K562 (cell line): ENCODE data around the gene SNX27. TPM values are rescaled to one million over a fixed set of nuclear protein-coding genes. Genes with fewer than 3 reads are reported as not detected.

Source experiments
- ATAC-seq: fragments of 200-7000 bp; cut with Tn5 transposase; 3 replicates; pipeline ENCODE4 v1.9.1; 2020; ENCODE audit warnings: moderate library complexity
- BruUV-seq: library from RNA; stranded (reverse); fragments of 400-500 nt; replicated peaks from 2 replicates; lab custom pipeline; 2021; lab: Mats Ljungman, UMichigan
- CTCF ChIA-PET: fragments of 300-600 bp; formaldehyde crosslinking; extraction: SDS; loops from one replicate; lab custom pipeline; 2021; ENCODE audit warnings: low intra/inter-chr PET ratio; lab: Yijun Ruan, JAX
- POLR2A ChIA-PET: fragments of 300-600, 350-650 bp; sonication (Branson Sonifier 250); formaldehyde crosslinking; extraction: SDS; loops from one replicate; lab custom pipeline; 2021; ENCODE audit warnings: antibody characterized with exemption, inconsistent platforms; lab: Yijun Ruan, JAX
- DNase-seq, 4 experiments: peaks; one replicate each; pipeline versions ENCODE4 v3.0.0 to v3.0.0-alpha.2; 2011 to 2018; ENCODE audit warnings: low spot score in 3 of 4, mixed read lengths in 3 of 4; ENCODE audit errors: extremely low read depth in 1 of 4
- FAIRE-seq: peaks from 2 replicates; lab custom pipeline; 2011; peaks lifted over from hg19 to GRCh38; lab: Jason Lieb, UNC
- H2AFZ ChIP-seq: 2 replicates; pipeline ENCODE4 v1.6.0; 2011; ENCODE audit warnings: low read depth, low read length, control low read depth, inconsistent platforms
- H3K27ac ChIP-seq: fragments of 200-600 bp; 3 replicates; pipeline ENCODE4 v1.8.0; 2011; ENCODE audit warnings: low read depth, mild to moderate bottlenecking, control low read depth, inconsistent platforms, low read length, moderate library complexity, mixed read lengths; ENCODE audit errors: extremely low read depth
- H3K27me3 ChIP-seq, 2 experiments: fragments of 300-600 bp in 1 of 2; 2 replicates in 1 of 2; 3 replicates in 1 of 2; pipeline versions ENCODE4 v1.6.0 to v1.8.0; 2011; ENCODE audit warnings: inconsistent platforms in 2 of 2, low read length in 2 of 2, mild to moderate bottlenecking in 1 of 2, mixed read lengths in 1 of 2, moderate library complexity in 1 of 2; ENCODE audit not compliant: control insufficient read depth in 2 of 2, insufficient read depth in 2 of 2
- H3K36me3 ChIP-seq: fragments of 300-600 bp; 3 replicates; pipeline ENCODE4 v1.8.0; 2011; ENCODE audit warnings: mild to moderate bottlenecking, low read length, inconsistent platforms; ENCODE audit not compliant: control insufficient read depth, insufficient read depth
- H3K4me1 ChIP-seq, 2 experiments: fragments of 200-600 bp in 1 of 2; replicated peaks in 1 of 2; 2 replicates in 1 of 2; 3 replicates in 1 of 2; pipeline versions ENCODE4 v1.5.1 to v1.8.0; 2011; ENCODE audit warnings: inconsistent platforms in 2 of 2, low read length in 2 of 2, mild to moderate bottlenecking in 1 of 2, mixed read lengths in 1 of 2, moderate library complexity in 1 of 2; ENCODE audit not compliant: control insufficient read depth in 2 of 2, insufficient read depth in 2 of 2
- H3K4me2 ChIP-seq: 2 replicates; pipeline ENCODE4 v1.6.1; 2011; ENCODE audit warnings: low read length, control low read depth, inconsistent platforms, mixed read lengths; ENCODE audit not compliant: insufficient read depth
- H3K4me3 ChIP-seq: fragments of 200-600 bp; sonication (generic), shearing (Covaris generic); 2 replicates; pipeline ENCODE4 v1.5.1; 2016; ENCODE audit warnings: control low read depth, inconsistent platforms
- H3K79me2 ChIP-seq: fragments of 200-600 bp; 3 replicates; pipeline ENCODE4 v1.8.0; 2011; ENCODE audit warnings: low read length, inconsistent platforms; ENCODE audit not compliant: control insufficient read depth, insufficient read depth
- H3K9ac ChIP-seq, 2 experiments: 2 replicates each; pipeline versions ENCODE4 v1.6.0 to v1.6.1; 2011; ENCODE audit warnings: low read depth in 2 of 2, low read length in 2 of 2, control low read depth in 1 of 2, inconsistent platforms in 1 of 2, mild to moderate bottlenecking in 1 of 2, mixed read lengths in 1 of 2; ENCODE audit not compliant: insufficient read depth in 1 of 2
- H3K9me1 ChIP-seq: one replicate; pipeline ENCODE4 v1.6.0; 2011; ENCODE audit warnings: inconsistent platforms, mild to moderate bottlenecking, low read length, moderate library complexity; ENCODE audit not compliant: control insufficient read depth, insufficient read depth
- H3K9me3 ChIP-seq: replicated peaks from 2 replicates; pipeline ENCODE4 v1.5.1; 2011; ENCODE audit warnings: low read depth, low read length, inconsistent platforms; ENCODE audit not compliant: control insufficient read depth, insufficient read depth
- H4K20me1 ChIP-seq: replicated peaks from 2 replicates; pipeline ENCODE4 v1.6.1; 2011; ENCODE audit warnings: low read length, inconsistent platforms, mixed read lengths; ENCODE audit not compliant: control insufficient read depth, insufficient read depth
- ARID2 ChIP-seq: fragments of 450-650 bp; IDR thresholded peaks from 2 replicates; pipeline ENCODE4 v1.6.1; 2017; ENCODE audit warnings: antibody characterized with exemption, mild to moderate bottlenecking
- FOS ChIP-seq: IDR thresholded peaks from 3 replicates; pipeline ENCODE4 v1.6.1; 2011; ENCODE audit not compliant: insufficient read length; ENCODE audit errors: extremely low read depth
- GATA2 ChIP-seq: sonication (generic); formaldehyde crosslinking; IDR thresholded peaks from 2 replicates; pipeline ENCODE4 v1.4.0; 2020; ENCODE audit warnings: mild to moderate bottlenecking, missing genetic modification reagents
- HCFC1 ChIP-seq: IDR thresholded peaks from 2 replicates; pipeline ENCODE4 v1.6.1; 2012; ENCODE audit warnings: low read depth, low read length, improper control_type of control experiment
- JUND ChIP-seq, 2 experiments: IDR thresholded peaks; 2 replicates in 1 of 2; 3 replicates in 1 of 2; pipeline ENCODE4 v1.6.1; 2011; ENCODE audit warnings: borderline replicate concordance in 2 of 2, low read depth in 2 of 2, low read length in 2 of 2, improper control_type of control experiment in 1 of 2, missing biosample characterization in 1 of 2, missing genetic modification characterization in 1 of 2, missing genetic modification reagents in 1 of 2
- NONO ChIP-seq, 2 experiments: fragments of 200-400 bp in 1 of 2; fragments of 450-650 bp in 1 of 2; formaldehyde crosslinking in 1 of 2; IDR thresholded peaks; 2 replicates each; pipeline ENCODE4 v1.6.1; 2017; ENCODE audit warnings: low read depth in 2 of 2, mild to moderate bottlenecking in 2 of 2, moderate library complexity in 2 of 2, low read length in 1 of 2
- NRF1 ChIP-seq, 2 experiments: fragments of 450-650 bp; IDR thresholded peaks in 1 of 2; conservative IDR thresholded peaks in 1 of 2; 2 replicates each; pipeline ENCODE4 v1.6.1; 2014; ENCODE audit warnings: mild to moderate bottlenecking in 2 of 2
- SRSF3 ChIP-seq: fragments of 200-400 bp; formaldehyde crosslinking; IDR thresholded peaks from 2 replicates; pipeline ENCODE4 v1.6.1; 2016; ENCODE audit warnings: mild to moderate bottlenecking, low read length, moderate library complexity; ENCODE audit not compliant: insufficient read depth
- TBP ChIP-seq: optimal IDR thresholded peaks from 2 replicates; pipeline ENCODE3; 2011; ENCODE audit warnings: low read depth, low read length, improper control_type of control experiment
- USF2 ChIP-seq: sonication (generic); formaldehyde crosslinking; IDR thresholded peaks from 2 replicates; pipeline ENCODE4 v1.5.0; 2020; ENCODE audit warnings: missing genetic modification reagents
- ZBTB17 ChIP-seq: fragments of 450-650 bp; formaldehyde crosslinking; IDR thresholded peaks from 2 replicates; pipeline ENCODE4 v1.4.0; 2020; ENCODE audit warnings: mild to moderate bottlenecking
- ZNF277 ChIP-seq: fragments of 250-450 bp; sonication (Bioruptor Pico); IDR thresholded peaks from 2 replicates; pipeline ENCODE4 v1.8.0; 2022; ENCODE audit warnings: inconsistent platforms, mild to moderate bottlenecking, moderate library complexity, borderline replicate concordance
- ZNF324 ChIP-seq: fragments of 250-450 bp; sonication (Bioruptor Pico); IDR thresholded peaks from 2 replicates; pipeline ENCODE4 v1.4.0; 2020; ENCODE audit warnings: mild to moderate bottlenecking
- ZNF347 ChIP-seq: fragments of 450-650 bp; formaldehyde crosslinking; IDR thresholded peaks from 2 replicates; pipeline ENCODE4 v1.4.0; 2020; ENCODE audit warnings: low read depth, mild to moderate bottlenecking, moderate library complexity
- WGBS: fragments of 100-300 bp; shearing (Covaris generic); methylation state at CpG from one replicate; pipeline ENCODE4 v1.1.6; 2016; ENCODE audit warnings: low coverage, mixed read lengths; ENCODE audit not compliant: insufficient coverage; ENCODE audit errors: missing lambda C conversion rate; 5-methylcytosine and 5-hydroxymethylcytosine counted together
- in situ Hi-C: fragments of 300-500 bp; cut with MboI; formaldehyde crosslinking; loops from 4 replicates; pipeline ENCODE4 v1.15.0; 2018; ENCODE audit warnings: inconsistent platforms, mixed read lengths
- intact Hi-C: fragments of 100-400 bp; cut with micrococcal nuclease; formaldehyde crosslinking; loops from 2 replicates; pipeline ENCODE4 v1.14.2; 2022
- polyA plus RNA-seq, 8 experiments: library from polyadenylated mRNA; depleted of rRNA in 4 of 8; stranded (reverse) in 5 of 8; unstranded in 3 of 8; fragments of >200 nt; fragmentation: Nextera tagmentation in 2 of 8; fragmentation: Illumina TruSeq in 1 of 8; extraction: Ambion mirVana in 2 of 8; extraction: Trizol in 1 of 8; gene quantifications; 2 replicates each; pipeline versions ENCODE4 v1.2.1 to v1.2.3, GENCODE V29; 2011 to 2014; ENCODE audit warnings: inconsistent platforms in 1 of 8, missing spikeins in 1 of 8
- total RNA-seq, 7 experiments: library from RNA; depleted of rRNA in 6 of 7; stranded (reverse); fragments of >200 nt in 6 of 7; fragmentation: Illumina TruSeq in 2 of 7; extraction: Trizol in 2 of 7; gene quantifications; 2 replicates each; pipeline versions ENCODE4 v1.2.1 to v1.2.3, GENCODE V29; 2011 to 2021; ENCODE audit warnings: low replicate concordance in 1 of 7

Gene SNX27
- total and polyA plus RNA-seq, 9 of the 15 experiments (the other 6 are each of a cell fraction or from before 2014, with no cell fraction given) = 4.5 to 18.7 (median 10.1) TPM

- 96% methylated on average over 3 of the region's 3 CpGs for WGBS
- intact Hi-C loops = no loop called here
- POLR2A ChIA-PET = no interaction called here
Observed at GRCh38 chr1:151624783-151625182, 12.9 kb downstream of the SNX27 start.

More at GRCh38 chr1:151624783-151625182, 12.9 kb downstream of the SNX27 start:
- H4K20me1 ChIP-seq = no peaks in the 10 kb centered on the region
- no peak overlapping the region for H3K4me3 ChIP-seq
- no peaks in the 10 kb centered on the region; a peak in 1 of 5 replicates for H3K4me1 ChIP-seq
- CTCF ChIA-PET = no interaction called here
- H3K9ac ChIP-seq = no peak overlapping the region
- DNase-seq (no peak), ATAC-seq (no peak), FAIRE-seq (no peak)
- H3K27ac ChIP-seq = no peak overlapping the region
- H3K79me2 ChIP-seq = peaks cover 7% of the 10 kb centered on the region; the same call in 2 of the 3 replicates
- H2AFZ ChIP-seq = no peak overlapping the region
- no peaks in the 10 kb centered on the region for H3K36me3 ChIP-seq
- no peaks in the 10 kb centered on the region for H3K9me1 ChIP-seq
- H3K9me3 ChIP-seq = no peaks in the 10 kb centered on the region
- H3K27me3 ChIP-seq = no peaks in the 10 kb centered on the region
- no peak overlapping the region for H3K4me2 ChIP-seq
- in situ Hi-C loops = no loop called here
- no TSS peak for BruUV-seq
- TF ChIP-seq ZBTB17 (CRISPR knock-in tag) = no peak
- no peak for TF ChIP-seq SRSF3
- no peak for TF ChIP-seq ARID2
- TF ChIP-seq TBP = no peak
- TF ChIP-seq ZNF277 = no peak
- TF ChIP-seq USF2 (CRISPR knock-in tag) = no peak
- TF ChIP-seq HCFC1 = no peak
- TF ChIP-seq ZNF324 (CRISPR knock-in tag) = no peak
- TF ChIP-seq NRF1 (conservative IDR thresholded peaks at IDR 0.05 in 1 of 2, IDR thresholded peaks at IDR 0.05 in 1 of 2) = no peak
- no peak for TF ChIP-seq GATA2 (CRISPR knock-in tag)
- no peak for TF ChIP-seq NONO (IDR thresholded peaks at IDR 0.05; ENCODE audit: low read depth in 2 of 2, low read length in 1 of 2)
- no peak for TF ChIP-seq ZNF347 (CRISPR knock-in tag)
- no peak for TF ChIP-seq JUND (IDR thresholded peaks at IDR 0.05; ENCODE audit: borderline replicate concordance, low read depth, low read length)
- TF ChIP-seq JUND (tag; IDR thresholded peaks at IDR 0.05; ENCODE audit: borderline replicate concordance, low read depth, low read length) = no peak
- TF ChIP-seq FOS = no peak
